Left lung (tissue), 10 donors: ENCODE results near the gene RAC2. TPM values are rescaled to one million over a fixed set of nuclear protein-coding genes. Genes with fewer than 3 reads are reported as not detected.

ENCODE experiments used
- ATAC-seq: fragments of 200-7000 bp; cut with Tn5 transposase; one replicate; pipeline ENCODE4 v1.9.1; 2020; ENCODE audit warnings: moderate library complexity
- DNase-seq, 4 donors: peaks; one replicate each; pipeline ENCODE4 v3.0.0-alpha.2; 2013 to 2020
- H3K27ac ChIP-seq, 2 donors: fragments of 200-600 bp; sonication (generic) in 1 of 2; one replicate each; pipeline versions ENCODE4 v1.5.0 to v1.8.0; 2020 to 2021
- H3K27me3 ChIP-seq, 2 donors: fragments of 200-600 bp; sonication (generic) in 1 of 2; one replicate each; pipeline versions ENCODE4 v1.5.0 to v1.8.0; 2020 to 2021
- H3K36me3 ChIP-seq, 2 donors: fragments of 200-600 bp; sonication (generic) in 1 of 2; one replicate each; pipeline versions ENCODE4 v1.5.0 to v1.8.0; 2020 to 2021
- H3K4me1 ChIP-seq, 2 donors: fragments of 200-600 bp; one replicate each; pipeline ENCODE4 v1.8.0; 2021
- H3K4me3 ChIP-seq, 2 donors: fragments of 200-600 bp; sonication (generic) in 1 of 2; one replicate each; pipeline versions ENCODE4 v1.5.0 to v1.8.0; 2020 to 2021; ENCODE audit warnings: mild to moderate bottlenecking in 1 of 2
- H3K9me3 ChIP-seq, 2 donors: fragments of 200-600 bp; sonication (generic) in 1 of 2; one replicate each; pipeline versions ENCODE4 v1.5.0 to v1.8.0; 2020 to 2021
- CTCF ChIP-seq, 2 donors: fragments of 200-600 bp; sonication (generic) in 1 of 2; IDR thresholded peaks; one replicate each; pipeline versions ENCODE4 v1.5.0 to v1.8.0; 2021; ENCODE audit warnings: antibody characterized with exemption in 2 of 2
- intact Hi-C, 2 donors: fragments of 100-400 bp; cut with DNase I; formaldehyde crosslinking; loops; one replicate each; pipeline versions ENCODE4 v1.11.2 to v1.14.2; 2022
- polyA plus RNA-seq, 6 donors: library from polyadenylated mRNA; unstranded; fragments of 120-200 nt; gene quantifications; one replicate each; pipeline ENCODE4 v1.2.1, GENCODE V29; 2013; ENCODE audit not compliant: insufficient read length in 6 of 6
- total RNA-seq, 2 donors: library from RNA; stranded (reverse); fragmentation: NEBNext Ultra II Directional; extraction: Animal tissue kit (Norgen Biotek cat#: 25700); gene quantifications; one replicate each; pipeline ENCODE4 v1.2.1, GENCODE V29; 2021
- donor health status: DM: no; HTN: yes; CAD: no.
- donor health status: DM: no; HTN: no; CAD: no.

Gene RAC2
- total and polyA plus RNA-seq, 8 donors, result 6.7 to 77.2 (median 10.1) TPM

- intact Hi-C loops, result loop anchor here in 1 of 2 donors (2.0 to 10.0 kb wide), 2 partner anchors 33 to 125 kb away; no protein-coding TSS in a partner anchor
- Histone ChIP-seq H3K27me3 (no peaks in the 10 kb centered on the region), H3K4me3 (peak overlapping the region in 1 of 2 donors; percentile 55), H3K36me3 (no peaks in the 10 kb centered on the region), H3K27ac (peak overlapping the region; percentile 48 to 89), H3K9me3 (no peaks in the 10 kb centered on the region), H3K4me1 (peaks cover 33 to 36% of the 10 kb centered on the region in 2 donors)
- peak in 1 of 2 donors; percentile 27 for TF ChIP-seq CTCF (IDR thresholded peaks at IDR 0.05)
- no peak for DNase-seq
- peak; percentile 4 for ATAC-seq
Observed at GRCh38 chr22:37199760-37200108, 44.3 kb downstream of the RAC2 start.

- peak; percentile 92 to 97 for TF ChIP-seq CTCF (IDR thresholded peaks at IDR 0.05)
- DNase-seq (peak; percentile 96 to 99 (median 98)), ATAC-seq (peak; percentile 89)
- Histone ChIP-seq H3K27ac (peak overlapping the region; percentile 89 to 95), H3K27me3 (no peaks in the 10 kb centered on the region), H3K4me3 (peak overlapping the region; percentile 44 to 55), H3K9me3 (no peaks in the 10 kb centered on the region), H3K4me1 (peaks cover 33 to 36% of the 10 kb centered on the region in 2 donors), H3K36me3 (no peaks in the 10 kb centered on the region)
- intact Hi-C loops, result loop anchor here in 1 of 2 donors (2.0 kb wide), 1 partner anchor 32 kb away; no protein-coding TSS in a partner anchor
Observed at GRCh38 chr22:37199103-37199759, 44.8 kb downstream of the RAC2 start.

- intact Hi-C loops, result loop anchor here in 1 of 2 donors (2.0 kb wide), 1 partner anchor 32 kb away; no protein-coding TSS in a partner anchor
- peak overlapping the region; percentile 44 to 55 for H3K4me3 ChIP-seq
- H3K36me3 ChIP-seq, result no peaks in the 10 kb centered on the region
- DNase-seq, result peak; percentile 67 to 96 (median 86)
- no peaks in the 10 kb centered on the region for H3K9me3 ChIP-seq
- peak; percentile 74 for ATAC-seq
- H3K4me1 ChIP-seq, result peaks cover 33 to 36% of the 10 kb centered on the region in 2 donors
- H3K27me3 ChIP-seq, result no peaks in the 10 kb centered on the region
- peak; percentile 88 to 96 for TF ChIP-seq CTCF (IDR thresholded peaks at IDR 0.05)
- peak overlapping the region; percentile 89 to 95 for H3K27ac ChIP-seq
Observed at GRCh38 chr22:37198258-37199102, 45.6 kb downstream of the RAC2 start.

- Histone ChIP-seq H3K4me1 (peaks cover 33 to 36% of the 10 kb centered on the region in 2 donors), H3K36me3 (no peaks in the 10 kb centered on the region), H3K9me3 (no peaks in the 10 kb centered on the region), H3K4me3 (peak overlapping the region in 1 of 2 donors; percentile 55), H3K27me3 (no peaks in the 10 kb centered on the region), H3K27ac (peak overlapping the region; percentile 89 to 95)
- intact Hi-C loops, result loop anchor here in 1 of 2 donors (2.0 kb wide), 1 partner anchor 31 kb away; no protein-coding TSS in a partner anchor
- ATAC-seq (peak; percentile 25), DNase-seq (peak in 2 of 4 donors; percentile 81 to 82)
- TF ChIP-seq CTCF (IDR thresholded peaks at IDR 0.05), result no peak
Observed at GRCh38 chr22:37197451-37198257, 46.4 kb downstream of the RAC2 start.
